CD4-positive, CD25-positive, alpha-beta regulatory T cell (primary cell): ENCODE measurements around the gene OSR1. TPM values are rescaled to one million over a fixed set of nuclear protein-coding genes. Genes with fewer than 3 reads are reported as not detected.

Experiments
- ATAC-seq, 2 donors: fragments of 150-1000 bp; cut with Tn5 transposase; one replicate each; pipeline ENCODE4 v1.10.0; 2021; ENCODE audit warnings: low read depth in 2 of 2, moderate number of reproducible peaks in 2 of 2, moderate library complexity in 1 of 2
- DNase-seq, 3 donors: peaks; one replicate each; pipeline versions ENCODE4 v3.0.0 to v3.0.0-alpha.2; 2012 to 2022; ENCODE audit warnings: mixed read lengths in 1 of 3
- H3K27ac ChIP-seq: one replicate; pipeline ENCODE4 v1.7.0; 2013; ENCODE audit warnings: mild to moderate bottlenecking, low read length; ENCODE audit not compliant: insufficient read depth, poor library complexity, severe bottlenecking
- H3K27me3 ChIP-seq: one replicate; pipeline ENCODE4 v1.7.0; 2013; ENCODE audit warnings: low read length; ENCODE audit not compliant: control insufficient read depth, insufficient read depth
- H3K36me3 ChIP-seq: one replicate; pipeline ENCODE4 v1.7.0; 2013; ENCODE audit warnings: mild to moderate bottlenecking, low read length, moderate library complexity; ENCODE audit not compliant: control insufficient read depth, insufficient read depth
- H3K4me1 ChIP-seq: 2 replicates; pipeline ENCODE4 v1.7.0; 2013; ENCODE audit warnings: mild to moderate bottlenecking, low read length; ENCODE audit not compliant: insufficient read depth, control insufficient read depth, poor library complexity, severe bottlenecking
- H3K4me3 ChIP-seq: one replicate; pipeline ENCODE4 v1.7.0; 2013; ENCODE audit warnings: low read depth, mild to moderate bottlenecking, low read length, moderate library complexity
- H3K9me3 ChIP-seq, 2 experiments: 1 replicate in 1 of 2; 2 replicates in 1 of 2; pipeline ENCODE4 v1.7.0; 2013; ENCODE audit warnings: low read length in 2 of 2, mild to moderate bottlenecking in 1 of 2, moderate library complexity in 1 of 2; ENCODE audit not compliant: control insufficient read depth in 2 of 2
- H3K27ac Mint-ChIP-seq, 3 donors: one replicate each; pipeline ENCODE4 v1.8.0; 2020 to 2022; ENCODE audit warnings: mild to moderate bottlenecking in 3 of 3, mixed read lengths in 3 of 3, moderate library complexity in 2 of 3
- H3K27me3 Mint-ChIP-seq: one replicate; pipeline ENCODE4 v1.8.0; 2022; ENCODE audit warnings: mild to moderate bottlenecking, mixed read lengths
- H3K36me3 Mint-ChIP-seq: one replicate; pipeline ENCODE4 v1.8.0; 2020; ENCODE audit warnings: mixed read lengths
- H3K4me1 Mint-ChIP-seq, 4 donors: one replicate each; pipeline ENCODE4 v1.8.0; 2020 to 2022; ENCODE audit warnings: mixed read lengths in 4 of 4, mild to moderate bottlenecking in 1 of 4
- H3K4me3 Mint-ChIP-seq, 4 donors: one replicate each; pipeline ENCODE4 v1.8.0; 2020 to 2022; ENCODE audit warnings: mild to moderate bottlenecking in 4 of 4, mixed read lengths in 4 of 4, moderate library complexity in 3 of 4
- H3K9me3 Mint-ChIP-seq, 7 donors: one replicate each; pipeline ENCODE4 v1.8.0; 2020 to 2022; ENCODE audit warnings: mixed read lengths in 7 of 7, mild to moderate bottlenecking in 3 of 7, moderate library complexity in 2 of 7
- polyA plus RNA-seq, 4 donors: library from polyadenylated mRNA; unstranded; fragments of 300-500 nt; fragmentation: Illumina TruSeq; gene quantifications; one replicate each; pipeline ENCODE4 v1.2.3, GENCODE V29; 2021
- total RNA-seq: library from RNA; stranded (reverse); gene quantifications from one replicate; pipeline ENCODE4 v1.2.3, GENCODE V29; 2022

Gene OSR1
- total and polyA plus RNA-seq, 5 donors from 2014 or later: not detected

GRCh38 chr2:19357402-19358241 is 801 bp downstream of the OSR1 start:
- Mint-ChIP-seq H3K9me3 (peaks cover 0 to 7% (median 0%) of the 10 kb centered on the region in 7 donors), H3K4me3 (peak overlapping the region; percentile 20 to 81 (median 53)), H3K27me3 (peaks cover 98% of the 10 kb centered on the region), H3K27ac (no peak overlapping the region), H3K36me3 (no peaks in the 10 kb centered on the region), H3K4me1 (peaks cover 0 to 57% (median 34%) of the 10 kb centered on the region in 4 donors)
- H3K4me3 ChIP-seq: no peak overlapping the region
- H3K4me1 ChIP-seq: peaks cover 53% of the 10 kb centered on the region
- H3K27me3 ChIP-seq: peaks cover 62% of the 10 kb centered on the region
- H3K27ac ChIP-seq: no peak overlapping the region
- ATAC-seq: no peak
- no peak for DNase-seq
- H3K36me3 ChIP-seq: no peaks in the 10 kb centered on the region
- H3K9me3 ChIP-seq: peaks cover 0 to 5% of the 10 kb centered on the region in 2 experiments

- Mint-ChIP-seq H3K4me1 (peaks cover 2 to 56% (median 28%) of the 10 kb centered on the region in 4 donors), H3K9me3 (peaks cover 0 to 7% (median 0%) of the 10 kb centered on the region in 7 donors)
Observed at GRCh38 chr2:19356545-19357401, 1.6 kb downstream of the OSR1 start.

GRCh38 chr2:19355931-19356544 is 2.4 kb downstream of the OSR1 start:
- Mint-ChIP-seq H3K36me3 (no peaks in the 10 kb centered on the region), H3K9me3 (peaks cover 0 to 8% (median 0%) of the 10 kb centered on the region in 7 donors), H3K27me3 (peaks cover 95% of the 10 kb centered on the region), H3K4me3 (peak overlapping the region; percentile 40 to 81 (median 66)), H3K27ac (peak overlapping the region in 1 of 3 donors; percentile 79), H3K4me1 (peaks cover 3 to 52% (median 26%) of the 10 kb centered on the region in 4 donors)
- ATAC-seq (no peak), DNase-seq (no peak)
- peaks cover 0 to 5% of the 10 kb centered on the region in 2 experiments for H3K9me3 ChIP-seq
- peaks cover 60% of the 10 kb centered on the region for H3K27me3 ChIP-seq
- no peak overlapping the region for H3K27ac ChIP-seq
- no peak overlapping the region for H3K4me3 ChIP-seq
- no peaks in the 10 kb centered on the region for H3K36me3 ChIP-seq
- H3K4me1 ChIP-seq: peaks cover 48% of the 10 kb centered on the region

More at GRCh38 chr2:19356545-19357401, 1.6 kb downstream of the OSR1 start:
- Histone ChIP-seq H3K9me3 (peaks cover 0 to 5% of the 10 kb centered on the region in 2 experiments), H3K27ac (no peak overlapping the region), H3K4me1 (peaks cover 48% of the 10 kb centered on the region), H3K36me3 (no peaks in the 10 kb centered on the region), H3K27me3 (peaks cover 61% of the 10 kb centered on the region), H3K4me3 (no peak overlapping the region)
- DNase-seq: no peak
- Mint-ChIP-seq H3K36me3 (no peaks in the 10 kb centered on the region), H3K4me3 (peak overlapping the region; percentile 40 to 81 (median 58)), H3K27me3 (peaks cover 97% of the 10 kb centered on the region), H3K27ac (peak overlapping the region in 1 of 3 donors; percentile 52)
- ATAC-seq: no peak

GRCh38 chr2:19355416-19355821 is 3.0 kb downstream of the OSR1 start:
- no peak for DNase-seq
- peaks cover 3 to 51% (median 25%) of the 10 kb centered on the region in 4 donors for H3K4me1 Mint-ChIP-seq
- ATAC-seq: no peak
- Histone ChIP-seq H3K4me1 (peaks cover 50% of the 10 kb centered on the region), H3K36me3 (no peaks in the 10 kb centered on the region), H3K9me3 (peaks cover 0 to 5% of the 10 kb centered on the region in 2 experiments), H3K27ac (no peak overlapping the region), H3K27me3 (peaks cover 58% of the 10 kb centered on the region), H3K4me3 (no peak overlapping the region)
- H3K27ac Mint-ChIP-seq: no peak overlapping the region
- peaks cover 94% of the 10 kb centered on the region for H3K27me3 Mint-ChIP-seq
- peaks cover 0 to 9% (median 0%) of the 10 kb centered on the region in 7 donors for H3K9me3 Mint-ChIP-seq
- no peaks in the 10 kb centered on the region for H3K36me3 Mint-ChIP-seq
- peak overlapping the region; percentile 36 to 81 (median 54) for H3K4me3 Mint-ChIP-seq

- H3K4me1 Mint-ChIP-seq: peaks cover 3 to 51% (median 23%) of the 10 kb centered on the region in 4 donors
- no peak overlapping the region for H3K27ac ChIP-seq
- no peak overlapping the region for H3K27ac Mint-ChIP-seq
- H3K36me3 Mint-ChIP-seq: no peaks in the 10 kb centered on the region
- peaks cover 54% of the 10 kb centered on the region for H3K4me1 ChIP-seq
- H3K4me3 ChIP-seq: no peak overlapping the region
- peaks cover 55% of the 10 kb centered on the region for H3K27me3 ChIP-seq
- peaks cover 0 to 5% of the 10 kb centered on the region in 2 experiments for H3K9me3 ChIP-seq
- no peaks in the 10 kb centered on the region for H3K36me3 ChIP-seq
- peak overlapping the region in 2 of 4 donors; percentile 1 to 81 for H3K4me3 Mint-ChIP-seq
- peaks cover 0 to 9% (median 0%) of the 10 kb centered on the region in 7 donors for H3K9me3 Mint-ChIP-seq
- no peak for ATAC-seq
- DNase-seq: no peak
- peaks cover 92% of the 10 kb centered on the region for H3K27me3 Mint-ChIP-seq
Observed at GRCh38 chr2:19355014-19355405, 3.4 kb downstream of the OSR1 start.

- H3K4me1 ChIP-seq: peaks cover 49% of the 10 kb centered on the region
- H3K27me3 Mint-ChIP-seq: peaks cover 92% of the 10 kb centered on the region
- no peaks in the 10 kb centered on the region for H3K36me3 ChIP-seq
- peaks cover 0 to 7% (median 0%) of the 10 kb centered on the region in 7 donors for H3K9me3 Mint-ChIP-seq
- H3K9me3 ChIP-seq: peaks cover 0 to 5% of the 10 kb centered on the region in 2 experiments
- H3K27ac ChIP-seq: no peak overlapping the region
- no peak for ATAC-seq
- no peaks in the 10 kb centered on the region for H3K36me3 Mint-ChIP-seq
- no peak for DNase-seq
- H3K4me3 Mint-ChIP-seq: peak overlapping the region in 1 of 4 donors; percentile 81
- peaks cover 56% of the 10 kb centered on the region for H3K27me3 ChIP-seq
- peaks cover 3 to 56% (median 25%) of the 10 kb centered on the region in 4 donors for H3K4me1 Mint-ChIP-seq
- no peak overlapping the region for H3K27ac Mint-ChIP-seq
- no peak overlapping the region for H3K4me3 ChIP-seq
Observed at GRCh38 chr2:19353721-19354050, 4.7 kb downstream of the OSR1 start.
